IPS DF 4.7 (cell line): Measurements from ENCODE around the gene CDH13.

Experiments used
- DNase-seq: peaks from one replicate; pipeline ENCODE4 v3.0.0-alpha.2; 2013; ENCODE audit warnings: low spot score; ENCODE audit errors: extremely low read depth

CDH13 gene

GRCh38 chr16:82694239-82694874 lies 67.6 kb downstream of the CDH13 start:
- DNase-seq = no peak

GRCh38 chr16:82695806-82696205 lies 69.0 kb downstream of the CDH13 start:
- DNase-seq = no peak

GRCh38 chr16:82699260-82699659 lies 72.5 kb downstream of the CDH13 start:
- DNase-seq = no peak

GRCh38 chr16:82699711-82700495 lies 73.1 kb downstream of the CDH13 start:
- DNase-seq = no peak

GRCh38 chr16:82700541-82701235 lies 73.9 kb downstream of the CDH13 start:
- DNase-seq = no peak

GRCh38 chr16:82701442-82701955 lies 74.7 kb downstream of the CDH13 start:
- DNase-seq = no peak

GRCh38 chr16:82703161-82703560 lies 76.4 kb downstream of the CDH13 start:
- DNase-seq = no peak

- no peak for DNase-seq
Observed at GRCh38 chr16:82703871-82704768, 77.4 kb downstream of the CDH13 start.

GRCh38 chr16:82709987-82710386 lies 83.2 kb downstream of the CDH13 start:
- no peak for DNase-seq

- no peak for DNase-seq
Observed at GRCh38 chr16:82713778-82714177, 87.0 kb downstream of the CDH13 start.

GRCh38 chr16:82715160-82715559 lies 88.4 kb downstream of the CDH13 start:
- no peak for DNase-seq

GRCh38 chr16:82715833-82716232 lies 89.1 kb downstream of the CDH13 start:
- DNase-seq = no peak

GRCh38 chr16:82716361-82716855 lies 89.6 kb downstream of the CDH13 start:
- no peak for DNase-seq

- no peak for DNase-seq
Observed at GRCh38 chr16:82720414-82720813, 93.6 kb downstream of the CDH13 start.

GRCh38 chr16:82726306-82726705 lies 99.5 kb downstream of the CDH13 start:
- no peak for DNase-seq

- DNase-seq = no peak
Observed at GRCh38 chr16:82728901-82729300, 102.1 kb downstream of the CDH13 start.

- DNase-seq = no peak
Observed at GRCh38 chr16:82730901-82731300, 104.1 kb downstream of the CDH13 start.

GRCh38 chr16:82732461-82732860 lies 105.7 kb downstream of the CDH13 start:
- no peak for DNase-seq

GRCh38 chr16:82735186-82735585 lies 108.4 kb downstream of the CDH13 start:
- DNase-seq = no peak

GRCh38 chr16:82735673-82736091 lies 108.9 kb downstream of the CDH13 start:
- DNase-seq = no peak

- DNase-seq = no peak
Observed at GRCh38 chr16:82736224-82736623, 109.5 kb downstream of the CDH13 start.
